NCI-H1048 (cell line): ENCODE measurements around the gene PEX3.
"Not testable (repeated sequence)": the region's sequence is repeated elsewhere in the genome, so short reads cannot be mapped to it uniquely, and the experiment has no call there.

Experiments
- DNase-seq: peaks from one replicate; lab custom pipeline; 2025; lab: John Stamatoyannopoulos, UW

PEX3 gene

GRCh38 chr6:143449082-143449713, 1.4 kb upstream of the PEX3 start:
- DNase-seq = no peak

GRCh38 chr6:143449714-143450452, 722 bp upstream of the PEX3 start:
- no peak for DNase-seq

- no peak for DNase-seq
These were observed 926 bp downstream of the PEX3 start for GRCh38 chr6:143451531-143451930.

GRCh38 chr6:143457563-143458359, 7.2 kb downstream of the PEX3 start:
- DNase-seq = no peak

- no peak for DNase-seq
These were observed 14.9 kb downstream of the PEX3 start for GRCh38 chr6:143465546-143465945.

- no peak for DNase-seq
These were observed 17.4 kb downstream of the PEX3 start for GRCh38 chr6:143468026-143468425.

- DNase-seq = not testable (repeated sequence)
These were observed 18.2 kb downstream of the PEX3 start for GRCh38 chr6:143468823-143469222.

- DNase-seq = no peak
These were observed 21.2 kb downstream of the PEX3 start for GRCh38 chr6:143471822-143472221.

GRCh38 chr6:143476545-143476944, 25.9 kb downstream of the PEX3 start:
- DNase-seq = no peak

GRCh38 chr6:143478479-143479062, 28.0 kb downstream of the PEX3 start:
- DNase-seq = no peak

GRCh38 chr6:143482593-143482992, 32.0 kb downstream of the PEX3 start:
- no peak for DNase-seq

- DNase-seq = no peak
These were observed 35.4 kb downstream of the PEX3 start for GRCh38 chr6:143485967-143486366.

GRCh38 chr6:143486752-143487151, 36.1 kb downstream of the PEX3 start:
- no peak for DNase-seq

GRCh38 chr6:143490244-143490643, 39.6 kb downstream of the PEX3 start:
- DNase-seq = no peak

- DNase-seq = no peak
These were observed 40.2 kb downstream of the PEX3 start for GRCh38 chr6:143490775-143491174.

GRCh38 chr6:143496974-143497373, 46.4 kb downstream of the PEX3 start:
- DNase-seq = no peak

- no peak for DNase-seq
These were observed 47.8 kb downstream of the PEX3 start for GRCh38 chr6:143498428-143498827.

GRCh38 chr6:143501851-143502250, 51.2 kb downstream of the PEX3 start:
- DNase-seq = no peak

- no peak for DNase-seq
These were observed 53.8 kb downstream of the PEX3 start for GRCh38 chr6:143504369-143504768.

- DNase-seq = no peak
These were observed 54.5 kb downstream of the PEX3 start for GRCh38 chr6:143505111-143505510.

- DNase-seq = no peak
These were observed 54.9 kb downstream of the PEX3 start for GRCh38 chr6:143505537-143505936.

- DNase-seq = no peak
These were observed 55.6 kb downstream of the PEX3 start for GRCh38 chr6:143506199-143506598.

GRCh38 chr6:143506620-143507019, 56.0 kb downstream of the PEX3 start:
- DNase-seq = no peak
